Measurements from ENCODE around the gene FAM83C. TPM values are rescaled to one million over a fixed set of nuclear protein-coding genes. Genes with fewer than 3 reads are reported as not detected.

Gene FAM83C
- total RNA-seq, 1 experiment from 2014 or later, result not detected

DNA sequence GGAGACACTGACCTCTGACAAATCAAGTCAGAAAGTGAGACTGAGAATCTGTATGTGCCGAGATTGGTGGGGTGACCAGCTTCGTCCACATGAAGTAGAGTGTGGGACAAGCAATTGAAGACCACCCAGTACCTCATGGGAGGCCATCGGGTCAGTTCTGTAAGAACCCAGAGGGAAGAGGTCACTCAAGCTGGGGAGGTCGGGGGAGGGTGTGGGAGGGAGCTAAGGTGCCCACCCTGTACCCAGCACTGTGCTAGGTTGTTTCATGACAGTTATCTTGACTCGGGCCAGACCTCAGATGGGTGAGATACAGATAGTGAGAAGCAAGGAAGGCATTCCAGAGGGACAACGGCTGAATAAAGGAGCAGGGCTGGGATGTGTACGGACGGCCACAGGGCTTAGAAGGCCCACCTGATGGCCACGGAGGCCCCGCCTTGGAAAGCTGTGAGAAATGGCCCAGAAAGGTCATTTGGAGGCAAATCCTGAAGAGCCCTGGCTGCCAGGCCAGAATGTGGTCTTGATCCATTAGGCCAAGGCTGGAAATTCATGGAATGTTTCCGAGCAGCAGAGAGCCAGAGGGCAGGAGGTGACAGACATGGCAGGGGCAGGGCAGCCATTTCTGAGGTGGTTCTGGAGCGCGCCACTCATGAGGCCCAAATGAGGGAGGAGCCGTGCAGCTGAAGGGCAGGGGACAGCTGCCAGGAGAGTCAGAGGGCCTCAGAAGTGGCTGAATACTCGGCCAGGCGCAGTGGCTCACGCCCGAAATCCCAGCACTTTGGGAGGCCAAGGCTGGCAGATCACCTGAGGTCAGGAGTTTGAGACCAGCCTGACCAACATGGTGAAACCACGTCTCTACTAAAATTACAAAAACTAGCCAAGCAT is 22.0 kb downstream of the FAM83C start:
- Histone ChIP-seq H3K4me2 (ENCODE audit: low read length) (no peak overlapping the region), H3K4me3 (replicated peaks in 1 of 2; ENCODE audit: low read depth in 1 of 2, low read length in 2 of 2) (no peak overlapping the region), H3K79me2 (ENCODE audit: insufficient read depth, low read length) (no peaks in the 10 kb centered on the region), H3K9me2 (ENCODE audit: insufficient read depth) (no peaks in the 10 kb centered on the region), H3K4me1 (ENCODE audit: control insufficient read depth in 1 of 2, insufficient read depth in 2 of 2, low read length in 2 of 2) (peaks cover under 1 to 8% of the 10 kb centered on the region in 2 experiments; a peak in 3 of 4 replicates), H3K36me3 (ENCODE audit: control insufficient read depth in 1 of 2, insufficient read depth in 2 of 2, low read length in 2 of 2) (no peaks in the 10 kb centered on the region), H2AFZ (ENCODE audit: low read depth, low read length, poor library complexity, severe bottlenecking) (no peak overlapping the region), H3K9ac (ENCODE audit: low read length) (no peak overlapping the region), H3K9me3 (ENCODE audit: control insufficient read depth in 1 of 2, insufficient read depth in 1 of 2, low read depth in 1 of 2, low read length in 2 of 2) (no peaks in the 10 kb centered on the region), H3K27me3 (ENCODE audit: insufficient read depth, low read length) (no peaks in the 10 kb centered on the region), H4K20me1 (ENCODE audit: insufficient read depth) (no peaks in the 10 kb centered on the region), H3K27ac (ENCODE audit: low read depth, low read length) (no peak overlapping the region)
- CTCF ChIA-PET, result interaction anchor here (0.7 to 2.3 kb wide), 3 partner anchors 125 to 174 kb away, joined by 3 to 27 read pairs (median 8); no protein-coding TSS in a partner anchor
- ATAC-seq (no peak), DNase-seq (ENCODE audit: low read depth, low spot score) (no peak)
- intact Hi-C loops (cut with micrococcal nuclease), result no loop called here
- POLR2A ChIA-PET, result no interaction called here
- TF ChIP-seq, protein P1, sequence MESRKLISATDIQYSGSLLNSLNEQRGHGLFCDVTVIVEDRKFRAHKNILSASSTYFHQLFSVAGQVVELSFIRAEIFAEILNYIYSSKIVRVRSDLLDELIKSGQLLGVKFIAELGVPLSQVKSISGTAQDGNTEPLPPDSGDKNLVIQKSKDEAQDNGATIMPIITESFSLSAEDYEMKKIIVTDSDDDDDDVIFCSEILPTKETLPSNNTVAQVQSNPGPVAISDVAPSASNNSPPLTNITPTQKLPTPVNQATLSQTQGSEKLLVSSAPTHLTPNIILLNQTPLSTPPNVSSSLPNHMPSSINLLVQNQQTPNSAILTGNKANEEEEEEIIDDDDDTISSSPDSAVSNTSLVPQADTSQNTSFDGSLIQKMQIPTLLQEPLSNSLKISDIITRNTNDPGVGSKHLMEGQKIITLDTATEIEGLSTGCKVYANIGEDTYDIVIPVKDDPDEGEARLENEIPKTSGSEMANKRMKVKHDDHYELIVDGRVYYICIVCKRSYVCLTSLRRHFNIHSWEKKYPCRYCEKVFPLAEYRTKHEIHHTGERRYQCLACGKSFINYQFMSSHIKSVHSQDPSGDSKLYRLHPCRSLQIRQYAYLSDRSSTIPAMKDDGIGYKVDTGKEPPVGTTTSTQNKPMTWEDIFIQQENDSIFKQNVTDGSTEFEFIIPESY (IDR thresholded peaks at IDR 0.05; ENCODE audit: extremely low read depth, insufficient replicate concordance, low read length), result no peak
- TF ChIP-seq POLR2A (IDR thresholded peaks at IDR 0.05; ENCODE audit: borderline replicate concordance, extremely low read depth, insufficient read depth, insufficient read length) (no peak), FOSL1 (IDR thresholded peaks at IDR 0.05; ENCODE audit: low read depth) (no peak), EGR1 (IDR thresholded peaks at IDR 0.05; ENCODE audit: low read depth) (no peak)
- no TSS peak for BruUV-seq (replicated peaks)
- RAD21 ChIA-PET (ENCODE audit: low non-redundant PET in 1 of 2, low total read pairs in 2 of 2, uncharacterized antibody in 2 of 2, unreplicated experiment in 2 of 2), result no interaction called here
